Measurements from ENCODE around the gene GJA10.

The GJA10 gene

DNA sequence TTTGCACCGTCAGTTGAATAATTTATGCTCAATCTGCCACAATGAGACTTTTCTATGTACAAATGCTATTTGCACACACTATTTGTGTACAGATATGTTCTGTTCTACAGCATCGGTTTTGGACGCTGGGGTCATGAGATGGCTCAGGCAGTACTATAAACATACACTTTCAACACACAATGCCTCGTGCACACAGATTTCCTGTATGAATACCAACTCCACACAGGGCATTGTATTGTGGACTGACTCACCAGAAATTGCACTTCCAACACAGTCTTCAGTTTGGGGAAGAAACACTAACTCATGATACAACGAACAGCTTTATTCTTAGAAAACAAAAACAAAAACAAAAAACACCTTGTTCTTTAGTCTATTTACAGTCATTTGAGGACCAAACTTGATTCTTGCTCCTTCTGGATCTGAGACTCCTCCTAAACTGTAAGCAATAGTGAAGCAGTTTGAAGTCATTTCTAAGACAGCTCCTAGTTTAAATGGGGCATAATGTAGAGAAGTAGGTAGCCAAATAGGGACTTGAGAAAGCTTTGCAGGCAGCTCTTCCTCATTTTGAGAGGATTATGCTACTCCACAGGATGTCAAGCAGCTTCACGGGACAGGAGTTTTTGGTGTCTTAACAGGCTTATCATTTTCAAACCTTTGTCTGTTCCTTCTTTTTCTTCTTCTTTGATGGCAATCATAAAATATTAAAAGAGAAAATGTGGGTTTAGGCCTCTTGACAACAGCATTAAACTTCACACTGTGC, 33.7 kb downstream of the GJA10 start:
- no peak overlapping the region for H3K27ac Mint-ChIP-seq
- no peaks in the 10 kb centered on the region for H3K27me3 Mint-ChIP-seq
- no peaks in the 10 kb centered on the region for H3K9me3 Mint-ChIP-seq
- no peak overlapping the region for H3K4me3 Mint-ChIP-seq
- intact Hi-C loops (cut with micrococcal nuclease) = no loop called here
- H3K4me1 Mint-ChIP-seq (ENCODE audit: low read depth) = peaks cover 51% of the 10 kb centered on the region
- no peaks in the 10 kb centered on the region for H3K36me3 Mint-ChIP-seq (ENCODE audit: low read depth)

GRCh38 chr6:89928604-89929003, 34.3 kb downstream of the GJA10 start:
- peaks cover 51% of the 10 kb centered on the region for H3K4me1 Mint-ChIP-seq (ENCODE audit: low read depth)
- no peak overlapping the region for H3K27ac Mint-ChIP-seq

DNA sequence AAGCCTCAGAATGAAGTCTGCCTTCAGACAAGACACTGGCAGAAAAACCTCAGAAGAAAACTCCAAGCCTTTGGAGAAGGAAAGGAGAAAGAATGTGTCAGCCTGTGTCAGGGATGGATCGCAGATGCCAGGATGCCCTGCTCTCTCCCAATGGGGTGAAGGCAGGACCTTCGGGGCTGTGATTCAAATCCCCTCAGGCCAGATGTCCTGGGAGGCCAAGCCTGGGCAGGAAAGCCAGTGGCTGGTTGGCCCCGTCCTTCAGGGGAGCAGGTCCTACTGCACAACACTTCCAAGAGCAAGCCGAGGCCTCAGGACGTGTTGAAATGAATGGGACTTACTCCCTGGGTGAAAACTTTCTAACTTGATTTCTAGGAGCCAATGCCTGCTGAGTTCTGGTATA, 36.5 kb downstream of the GJA10 start:
- Mint-ChIP-seq H3K9me3 (no peaks in the 10 kb centered on the region), H3K36me3 (ENCODE audit: low read depth) (no peaks in the 10 kb centered on the region), H3K27me3 (no peaks in the 10 kb centered on the region), H3K27ac (no peak overlapping the region), H3K4me3 (no peak overlapping the region), H3K4me1 (ENCODE audit: low read depth) (peaks cover 39% of the 10 kb centered on the region)
- intact Hi-C loops (cut with micrococcal nuclease) = no loop called here

More at GRCh38 chr6:89928604-89929003, 34.3 kb downstream of the GJA10 start:
- intact Hi-C loops (cut with micrococcal nuclease) = no loop called here
- Mint-ChIP-seq H3K4me3 (no peak overlapping the region), H3K27me3 (no peaks in the 10 kb centered on the region), H3K36me3 (ENCODE audit: low read depth) (no peaks in the 10 kb centered on the region), H3K9me3 (no peaks in the 10 kb centered on the region)

DNA sequence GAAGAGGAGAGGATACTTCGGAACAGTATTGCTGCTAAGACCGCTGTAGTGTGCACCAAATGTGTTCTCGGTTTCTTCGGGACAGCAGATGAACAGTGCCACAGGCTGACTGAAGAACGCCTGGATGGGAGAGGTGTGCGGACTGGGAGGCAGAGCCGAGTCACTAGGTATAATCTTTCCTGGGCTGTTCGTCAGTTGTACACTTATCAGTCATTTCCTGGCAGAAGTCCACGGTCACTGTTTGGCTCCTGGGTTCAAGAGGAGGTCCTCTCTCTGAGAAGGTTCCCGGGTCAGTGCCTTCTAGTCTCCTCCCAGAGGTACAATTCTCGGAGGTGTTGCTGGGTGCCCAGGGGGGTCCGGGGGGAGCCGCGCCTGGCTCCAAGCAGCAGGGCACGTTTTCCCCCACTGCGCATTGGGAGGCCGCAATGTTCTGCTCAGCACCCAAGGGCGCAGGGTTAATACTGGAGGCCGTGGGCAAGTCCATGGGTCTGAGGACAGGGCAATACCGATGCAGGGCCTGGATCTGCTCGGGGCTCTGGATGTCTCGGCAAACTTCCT, 38.1 kb downstream of the GJA10 start:
- intact Hi-C loops (cut with micrococcal nuclease) = no loop called here
- Mint-ChIP-seq H3K4me3 (no peak overlapping the region), H3K9me3 (no peaks in the 10 kb centered on the region), H3K36me3 (ENCODE audit: low read depth) (no peaks in the 10 kb centered on the region), H3K27ac (no peak overlapping the region), H3K4me1 (ENCODE audit: low read depth) (peaks cover 32% of the 10 kb centered on the region), H3K27me3 (no peaks in the 10 kb centered on the region)

DNA sequence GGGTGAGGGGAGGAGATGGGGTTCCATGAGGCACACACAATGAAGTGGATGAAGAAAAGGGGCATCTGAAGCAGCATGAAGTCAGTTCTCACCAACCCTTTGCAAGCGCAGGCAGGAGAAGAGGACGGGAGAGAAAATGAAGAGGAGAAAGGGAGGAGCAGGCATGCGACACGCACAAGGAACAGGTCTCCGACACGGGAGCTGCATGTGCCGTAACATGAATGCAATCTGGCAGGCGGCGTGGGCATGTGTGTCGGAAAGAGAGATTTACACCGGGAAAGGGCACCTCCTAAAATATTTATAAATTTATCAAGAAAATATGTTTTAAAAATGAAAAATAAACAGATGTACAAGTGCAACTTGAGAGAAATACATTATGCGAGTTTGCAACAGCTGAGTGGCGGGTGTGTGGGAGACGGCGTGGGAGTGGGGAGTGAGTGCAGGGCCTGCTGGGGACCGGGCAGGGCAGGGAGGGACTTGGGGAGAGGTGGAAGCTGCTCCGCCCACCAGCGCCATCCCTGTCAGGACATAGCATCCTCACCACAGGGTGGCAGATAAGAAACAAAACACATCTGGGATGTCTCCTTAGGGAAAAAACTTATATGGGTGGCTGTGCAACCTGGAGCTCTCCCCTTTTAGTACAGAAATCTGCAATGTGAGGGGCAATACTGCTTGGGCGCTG, 40.6 kb downstream of the GJA10 start:
- Mint-ChIP-seq H3K27me3 (no peaks in the 10 kb centered on the region), H3K9me3 (no peaks in the 10 kb centered on the region), H3K36me3 (ENCODE audit: low read depth) (no peaks in the 10 kb centered on the region), H3K4me3 (no peak overlapping the region), H3K27ac (no peak overlapping the region), H3K4me1 (ENCODE audit: low read depth) (peaks cover 7% of the 10 kb centered on the region)
- intact Hi-C loops (cut with micrococcal nuclease) = no loop called here

- no peaks in the 10 kb centered on the region for H3K9me3 Mint-ChIP-seq
- no peaks in the 10 kb centered on the region for H3K36me3 Mint-ChIP-seq (ENCODE audit: low read depth)
- H3K27ac Mint-ChIP-seq = no peak overlapping the region
- no peak overlapping the region for H3K4me3 Mint-ChIP-seq
- intact Hi-C loops (cut with micrococcal nuclease) = no loop called here
- H3K27me3 Mint-ChIP-seq = no peaks in the 10 kb centered on the region
- no peaks in the 10 kb centered on the region for H3K4me1 Mint-ChIP-seq (ENCODE audit: low read depth)
These were observed 41.9 kb downstream of the GJA10 start for GRCh38 chr6:89936177-89936576.

- Mint-ChIP-seq H3K9me3 (no peaks in the 10 kb centered on the region), H3K4me1 (ENCODE audit: low read depth) (no peaks in the 10 kb centered on the region), H3K4me3 (no peak overlapping the region), H3K27me3 (no peaks in the 10 kb centered on the region), H3K27ac (no peak overlapping the region), H3K36me3 (ENCODE audit: low read depth) (no peaks in the 10 kb centered on the region)
- intact Hi-C loops (cut with micrococcal nuclease) = no loop called here
These were observed 43.7 kb downstream of the GJA10 start for GRCh38 chr6:89938014-89938413.

DNA sequence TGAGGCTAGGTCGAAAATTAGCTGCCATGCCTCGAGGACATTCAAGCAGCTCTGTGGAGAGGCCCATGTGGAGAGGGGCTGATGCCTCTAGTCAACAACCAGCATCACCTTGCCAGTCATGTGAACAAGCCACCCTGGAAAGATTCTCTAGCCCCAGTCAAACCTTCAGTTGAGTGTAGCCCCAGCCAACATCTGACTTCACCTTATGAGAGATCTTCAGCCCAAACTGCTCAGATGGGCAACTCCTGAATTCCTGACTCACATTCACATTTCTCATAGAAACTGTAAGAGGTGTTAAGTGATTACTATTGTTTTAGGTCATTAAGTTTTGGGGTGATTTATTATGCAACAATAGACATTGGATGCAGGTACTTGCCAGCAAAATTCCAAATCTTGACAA, 44.9 kb downstream of the GJA10 start:
- intact Hi-C loops (cut with micrococcal nuclease) = no loop called here
- no peaks in the 10 kb centered on the region for H3K9me3 Mint-ChIP-seq
- H3K27ac Mint-ChIP-seq = no peak overlapping the region
- no peaks in the 10 kb centered on the region for H3K4me1 Mint-ChIP-seq (ENCODE audit: low read depth)
- H3K4me3 Mint-ChIP-seq = no peak overlapping the region
- no peaks in the 10 kb centered on the region for H3K27me3 Mint-ChIP-seq
- no peaks in the 10 kb centered on the region for H3K36me3 Mint-ChIP-seq (ENCODE audit: low read depth)

GRCh38 chr6:89940225-89941027, 46.2 kb downstream of the GJA10 start:
- Mint-ChIP-seq H3K27ac (no peak overlapping the region), H3K36me3 (ENCODE audit: low read depth) (no peaks in the 10 kb centered on the region), H3K4me1 (ENCODE audit: low read depth) (no peaks in the 10 kb centered on the region), H3K9me3 (no peaks in the 10 kb centered on the region), H3K4me3 (no peak overlapping the region), H3K27me3 (no peaks in the 10 kb centered on the region)
- intact Hi-C loops (cut with micrococcal nuclease) = loop anchor here (1.0 to 10.0 kb wide), 4 partner anchors 237 to 539 kb away; partner anchors contain the start of gene BACH2

DNA sequence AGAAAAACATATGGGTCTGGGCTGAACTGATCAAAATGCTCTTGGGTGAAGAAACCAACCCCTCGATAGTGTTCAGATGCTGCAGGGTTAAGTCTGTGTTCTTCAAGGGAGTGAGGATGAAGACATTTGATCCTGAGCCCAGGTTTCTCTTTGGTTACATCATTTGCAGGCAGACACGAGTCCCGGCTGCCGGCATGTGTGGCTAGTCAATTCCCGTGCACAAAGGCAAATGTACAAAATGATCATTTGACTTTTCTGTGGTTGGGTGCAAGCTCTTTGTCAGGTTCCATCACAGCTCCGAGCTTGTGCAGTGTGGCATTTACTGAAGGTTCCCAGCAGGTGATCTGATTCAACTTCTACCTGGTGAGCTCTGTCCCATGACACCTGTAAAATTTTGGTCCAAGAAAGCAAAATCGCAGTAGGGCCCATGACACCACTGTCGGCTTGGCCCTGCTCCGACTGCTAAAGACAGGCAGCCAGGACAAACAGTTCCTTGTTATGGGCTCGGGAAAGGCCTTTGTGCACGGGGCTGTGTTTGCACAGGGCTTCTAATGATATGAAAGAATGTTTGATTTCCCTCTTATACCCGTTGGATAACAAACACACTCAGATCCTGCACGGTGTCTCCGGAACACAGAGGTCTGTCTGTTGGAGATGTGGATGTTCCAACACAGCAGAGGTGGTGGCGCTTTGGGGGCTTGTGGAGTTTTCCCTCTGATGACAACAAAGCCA, 46.9 kb downstream of the GJA10 start:
- Mint-ChIP-seq H3K4me1 (ENCODE audit: low read depth) (no peaks in the 10 kb centered on the region), H3K27ac (no peak overlapping the region), H3K36me3 (ENCODE audit: low read depth) (no peaks in the 10 kb centered on the region), H3K9me3 (no peaks in the 10 kb centered on the region), H3K4me3 (no peak overlapping the region), H3K27me3 (no peaks in the 10 kb centered on the region)
- intact Hi-C loops (cut with micrococcal nuclease) = loop anchor here (5.0 to 10.0 kb wide), 2 partner anchors 236 to 354 kb away; partner anchors contain the start of gene BACH2

GRCh38 chr6:89941763-89942497, 47.7 kb downstream of the GJA10 start:
- Mint-ChIP-seq H3K27me3 (no peaks in the 10 kb centered on the region), H3K4me3 (no peak overlapping the region), H3K36me3 (ENCODE audit: low read depth) (no peaks in the 10 kb centered on the region), H3K27ac (no peak overlapping the region), H3K4me1 (ENCODE audit: low read depth) (no peaks in the 10 kb centered on the region), H3K9me3 (no peaks in the 10 kb centered on the region)
- intact Hi-C loops (cut with micrococcal nuclease) = loop anchor here (5.0 to 10.0 kb wide), 2 partner anchors 235 to 353 kb away; partner anchors contain the start of gene BACH2

GRCh38 chr6:89942601-89943000, 48.3 kb downstream of the GJA10 start:
- H3K9me3 Mint-ChIP-seq = no peaks in the 10 kb centered on the region
- no peak overlapping the region for H3K4me3 Mint-ChIP-seq
- no peak overlapping the region for H3K27ac Mint-ChIP-seq
- H3K27me3 Mint-ChIP-seq = no peaks in the 10 kb centered on the region
- no peaks in the 10 kb centered on the region for H3K4me1 Mint-ChIP-seq (ENCODE audit: low read depth)
- intact Hi-C loops (cut with micrococcal nuclease) = loop anchor here (5.0 to 10.0 kb wide), 2 partner anchors 235 to 352 kb away; partner anchors contain the start of gene BACH2
- no peaks in the 10 kb centered on the region for H3K36me3 Mint-ChIP-seq (ENCODE audit: low read depth)

All from dendritic cell treated with granulocyte-macrophage colony-stimulating factor and Interleukin-4, amounts not matched to agents 40 ng/mL and 50 ng/mL, for 4 days (primary cell).